Motor neuron (in vitro differentiated cells): Measurements from ENCODE around the gene FASTKD2. TPM values are rescaled to one million over a fixed set of nuclear protein-coding genes. Genes with fewer than 3 reads are reported as not detected.
A peak's percentile ranks its signal among the peaks of the same experiment; 100 is the strongest.

ENCODE experiments used
- ATAC-seq, 8 experiments: fragments of 200-7000 bp; cut with Tn5 transposase; replicated peaks in 6 of 8; 2 replicates each; pipeline ENCODE4 v1.8.0; 2021; ENCODE audit warnings: mild to moderate bottlenecking in 8 of 8, moderate library complexity in 8 of 8
- H3K27ac ChIP-seq, 2 donors: fragments of 250-450 bp; sonication (Bioruptor Pico); 2 replicates each; pipeline ENCODE4 v1.9.0; 2021; ENCODE audit warnings: antibody characterized with exemption in 2 of 2, mild to moderate bottlenecking in 2 of 2, moderate library complexity in 1 of 2
- H3K4me1 ChIP-seq, 2 donors: fragments of 250-450 bp; sonication (Bioruptor Pico); replicated peaks in 1 of 2; 2 replicates each; pipeline ENCODE4 v1.6.1; 2021; ENCODE audit warnings: antibody characterized with exemption in 2 of 2, mild to moderate bottlenecking in 2 of 2, moderate library complexity in 1 of 2
- H3K4me3 ChIP-seq, 5 donors: fragments of 250-450 bp; sonication (Bioruptor Pico); 2 replicates each; pipeline ENCODE4 v1.9.0; 2021; ENCODE audit warnings: antibody characterized with exemption in 5 of 5, mild to moderate bottlenecking in 5 of 5, moderate library complexity in 4 of 5
- WGBS, 10 experiments: fragments of 450-650 bp; shearing (Covaris generic); methylation state at CpG; one replicate each; pipeline ENCODE4 v1.0.0; 2022; 5-methylcytosine and 5-hydroxymethylcytosine counted together
- in situ Hi-C, 9 experiments: fragments of 400-800 bp; cut with MboI; loops; one replicate each; pipeline ENCODE4 v1.15.0; 2021; ENCODE audit warnings: low sequenced_read_pairs in 9 of 9, low pct_unique_long_range_greater_than_20kb in 2 of 9; ENCODE audit not compliant: unreplicated experiment in 9 of 9
- total RNA-seq, 8 experiments: library from RNA; unstranded; fragments of 300-600 nt; gene quantifications; 2 replicates each; pipeline versions ENCODE4 v1.2.3 to v1.2.4, GENCODE V29; 2022

FASTKD2 gene
- total RNA-seq, 8 experiments from 2014 or later = 26.2 to 43.0 (median 32.9) TPM

DNA sequence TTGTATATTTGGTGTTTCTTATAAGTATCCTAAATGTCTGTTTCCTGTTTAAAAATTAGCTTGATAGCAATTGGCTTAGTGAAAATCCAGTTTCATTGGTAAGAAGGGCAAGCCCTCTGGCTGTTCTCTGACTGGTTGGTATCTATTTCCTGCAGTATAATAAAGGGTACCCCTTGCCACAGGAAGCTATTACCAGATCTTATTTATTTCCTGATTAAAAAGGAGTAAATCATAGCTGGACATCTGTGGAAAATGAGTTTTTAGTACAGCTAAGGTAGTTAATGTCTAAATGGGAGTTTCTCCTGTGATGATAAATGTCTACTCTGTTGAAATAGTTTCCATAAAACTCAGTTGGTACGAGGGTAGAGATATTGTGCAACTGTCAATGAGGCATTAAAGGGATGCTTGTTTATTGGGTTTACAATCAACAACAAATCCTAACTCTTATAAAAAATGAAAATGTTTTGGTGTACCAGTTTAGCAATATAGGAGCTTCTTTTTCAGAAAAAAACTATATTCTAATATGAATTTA, 58.7 kb downstream of the FASTKD2 start:
- Histone ChIP-seq H3K4me3 (no peak overlapping the region), H3K27ac (no peak overlapping the region), H3K4me1 (peaks cover 0 to 17% of the 10 kb centered on the region in 2 donors)
- in situ Hi-C loops = no loop called here
- WGBS, 10 experiments = 25 to 69% (median 53%) methylated on average over 1 of the region's 1 CpG; no CpG with 5 or more reads in 4 of the 10 experiments
- peak in 5 of 8 experiments; percentile 19 to 89 (median 65) for ATAC-seq

DNA sequence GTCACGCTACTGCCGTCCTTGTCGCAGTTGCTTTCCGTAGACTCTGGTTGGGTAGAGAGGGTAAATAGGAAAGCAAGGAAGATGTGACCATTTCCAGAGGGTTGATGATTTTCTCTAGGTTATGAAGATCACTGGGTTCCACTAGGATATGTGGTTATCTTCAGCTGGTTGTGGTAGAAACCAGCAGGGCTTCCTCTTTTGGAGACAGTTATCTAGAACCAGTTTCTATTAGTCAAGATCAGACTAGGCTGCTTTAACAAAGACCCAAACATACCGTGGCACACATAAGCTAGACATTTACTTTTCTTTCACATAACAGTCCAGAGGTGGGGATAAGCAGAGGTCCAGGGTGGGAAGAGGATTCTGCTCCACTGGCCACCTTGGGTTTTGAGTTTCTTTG, 59.6 kb downstream of the FASTKD2 start:
- H3K4me3 ChIP-seq = no peak overlapping the region
- ATAC-seq = no peak
- in situ Hi-C loops = no loop called here
- H3K4me1 ChIP-seq = peaks cover 0 to 17% of the 10 kb centered on the region in 2 donors
- WGBS, 10 experiments = 0 to 94% (median 85%) methylated on average over 1 to 5 of the region's 5 CpGs; no CpG with 5 or more reads in 5 of the 10 experiments
- no peak overlapping the region for H3K27ac ChIP-seq

DNA sequence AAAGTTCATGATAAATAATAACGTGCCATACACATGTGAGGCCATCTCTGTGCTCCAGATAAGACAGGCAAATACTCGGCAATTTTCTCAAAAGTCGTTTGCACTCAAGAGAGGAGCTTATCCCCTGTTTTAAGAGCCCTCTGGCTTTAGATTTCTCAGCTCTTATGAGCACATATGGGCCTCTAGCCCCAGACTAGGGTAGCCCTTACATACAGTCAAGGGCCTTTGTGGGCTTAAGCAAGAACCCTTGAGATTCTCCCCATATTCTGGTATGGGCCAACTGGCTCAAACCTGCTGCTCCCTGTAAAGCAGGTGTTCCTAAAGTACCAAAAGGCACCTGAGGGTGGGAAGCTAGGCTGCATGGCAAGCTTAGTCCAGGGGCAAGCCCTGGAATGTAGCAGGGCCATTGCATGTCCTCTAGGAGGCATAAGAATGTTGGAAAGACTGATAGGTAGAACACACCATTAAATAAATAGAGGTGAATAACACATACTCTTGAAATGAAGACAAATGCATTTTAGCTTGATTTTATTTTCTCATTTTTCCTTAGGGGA, 66.1 kb downstream of the FASTKD2 start:
- in situ Hi-C loops = no loop called here
- H3K27ac ChIP-seq = no peak overlapping the region
- peaks cover 0 to 5% of the 10 kb centered on the region in 2 donors for H3K4me1 ChIP-seq
- no peak for ATAC-seq
- WGBS, 10 experiments = 50 to 90% (median 68%) methylated on average over 1 to 3 of the region's 3 CpGs; no CpG with 5 or more reads in 5 of the 10 experiments
- H3K4me3 ChIP-seq = no peak overlapping the region

DNA sequence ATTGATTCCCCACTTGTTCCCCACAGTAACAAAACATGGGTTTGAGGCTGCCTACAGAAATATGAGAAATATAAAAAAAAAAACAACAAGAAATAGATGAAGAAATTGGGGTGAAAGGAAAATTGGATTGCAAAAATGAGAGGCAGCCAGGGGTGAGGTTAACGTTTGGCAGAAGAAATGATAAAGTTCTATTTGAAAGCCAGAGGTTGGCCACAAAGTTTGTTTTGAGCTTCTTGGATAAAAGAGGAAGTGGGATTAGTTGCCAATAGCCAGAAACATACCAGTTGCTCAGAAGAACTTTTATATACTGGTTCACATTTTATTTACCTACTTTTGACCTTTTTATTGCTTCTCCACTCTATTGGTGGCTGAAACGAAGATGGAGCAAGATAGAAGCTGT, 67.5 kb downstream of the FASTKD2 start:
- H3K4me1 ChIP-seq = peaks cover 0 to 12% of the 10 kb centered on the region in 2 donors
- in situ Hi-C loops = no loop called here
- no peak overlapping the region for H3K4me3 ChIP-seq
- no peak overlapping the region for H3K27ac ChIP-seq
- no peak for ATAC-seq
- 25 to 100% (median 73%) methylated on average over 1 to 2 of the region's 2 CpGs for WGBS, 10 experiments

DNA sequence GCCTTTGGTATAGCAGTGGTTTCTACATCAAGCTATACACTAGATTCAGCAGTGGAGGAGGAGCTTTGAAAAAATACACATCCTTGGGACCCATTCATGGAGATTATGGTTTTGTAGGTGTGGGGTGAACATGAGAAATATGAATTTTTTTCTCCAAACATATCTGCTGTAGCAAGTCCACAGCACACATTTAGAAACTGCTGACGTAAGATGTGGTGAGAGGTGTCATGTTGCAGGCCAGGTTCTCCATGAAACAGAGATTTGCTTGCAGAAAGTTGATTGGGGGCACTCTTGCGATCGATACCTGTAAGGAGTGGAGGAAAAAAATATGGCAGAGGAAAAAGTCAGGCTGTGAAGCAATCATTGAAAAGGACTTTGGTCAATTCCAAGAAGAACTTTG, 67.9 kb downstream of the FASTKD2 start:
- H3K27ac ChIP-seq = no peak overlapping the region
- H3K4me3 ChIP-seq = no peak overlapping the region
- H3K4me1 ChIP-seq = peaks cover 0 to 16% of the 10 kb centered on the region in 2 donors
- in situ Hi-C loops = no loop called here
- 61 to 100% (median 90%) methylated on average over 2 to 3 of the region's 3 CpGs; no CpG with 5 or more reads in 3 of the 10 experiments for WGBS, 10 experiments
- ATAC-seq = no peak

DNA sequence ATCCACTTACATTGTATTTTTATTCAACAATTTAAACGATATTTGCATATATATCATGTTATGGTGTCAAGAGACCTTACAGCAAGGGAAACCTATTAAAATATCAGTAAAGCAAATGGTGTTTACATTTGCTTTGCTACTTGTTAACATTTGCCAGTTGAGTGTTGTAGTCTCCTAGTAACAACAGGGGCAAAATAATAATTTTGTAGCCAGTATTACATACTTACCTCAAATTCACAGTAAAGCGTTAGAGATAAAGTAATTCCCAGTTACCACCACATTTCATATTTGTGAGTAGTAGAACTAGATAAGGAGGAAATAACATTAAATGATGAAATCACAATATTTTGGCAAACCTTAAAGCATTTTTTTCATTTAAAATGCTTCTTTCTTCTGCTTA, 71.3 kb downstream of the FASTKD2 start:
- in situ Hi-C loops = no loop called here
- 42 to 95% (median 86%) methylated on average over 1 to 2 of the region's 2 CpGs; no CpG with 5 or more reads in 2 of the 10 experiments for WGBS, 10 experiments
- ATAC-seq = no peak
- no peak overlapping the region for H3K27ac ChIP-seq
- no peak overlapping the region for H3K4me3 ChIP-seq
- H3K4me1 ChIP-seq = peaks cover 0 to 18% of the 10 kb centered on the region in 2 donors

DNA sequence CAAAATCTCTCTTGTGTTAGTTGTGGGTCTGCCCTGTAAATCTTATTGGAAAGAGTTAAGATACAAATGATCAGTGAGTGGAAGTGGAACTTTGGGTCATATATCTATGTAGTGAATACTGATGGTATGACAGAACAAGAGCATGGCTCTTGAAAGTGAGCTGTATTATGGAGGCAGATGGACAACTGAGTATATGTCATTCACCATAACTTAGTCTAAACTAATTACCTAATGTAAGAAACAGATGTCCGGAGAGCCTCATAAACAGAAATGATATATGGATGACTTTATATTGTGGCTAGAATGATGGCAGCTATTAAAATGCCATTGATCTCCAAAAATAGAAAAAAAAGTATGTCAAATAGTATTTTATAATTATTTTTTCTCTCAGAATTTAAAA, 72.4 kb downstream of the FASTKD2 start:
- in situ Hi-C loops = no loop called here
- ATAC-seq = peak in 2 of 8 experiments; percentile 26 to 74
- no peak overlapping the region for H3K27ac ChIP-seq
- peaks cover 0 to 18% of the 10 kb centered on the region in 2 donors for H3K4me1 ChIP-seq
- WGBS, 10 experiments = 20 to 83% (median 69%) methylated on average over 1 of the region's 1 CpG; no CpG with 5 or more reads in 2 of the 10 experiments
- no peak overlapping the region for H3K4me3 ChIP-seq

DNA sequence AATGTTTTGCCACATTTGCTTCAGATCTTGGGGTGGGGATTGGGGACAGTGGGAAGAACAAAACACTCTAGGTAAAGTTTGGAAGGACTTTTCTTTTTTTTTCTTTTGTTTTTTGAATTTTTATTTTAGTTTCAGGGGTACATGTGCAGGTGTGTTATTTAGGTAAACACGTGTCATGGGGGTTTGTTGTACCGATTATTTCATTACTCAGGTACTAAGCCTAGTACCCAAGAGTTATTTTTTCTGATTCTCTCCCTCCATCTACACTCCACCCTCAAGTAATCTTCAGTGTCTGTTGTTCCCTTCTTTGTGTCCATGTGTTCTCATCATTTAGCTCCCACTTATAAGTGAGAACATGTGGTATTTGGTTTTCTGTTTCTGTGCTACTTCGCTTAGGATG, 73.3 kb downstream of the FASTKD2 start:
- H3K4me3 ChIP-seq = no peak overlapping the region
- 51 to 95% (median 76%) methylated on average over 1 to 3 of the region's 3 CpGs; no CpG with 5 or more reads in 1 of the 10 experiments for WGBS, 10 experiments
- H3K4me1 ChIP-seq = peaks cover 0 to 18% of the 10 kb centered on the region in 2 donors
- ATAC-seq = no peak
- in situ Hi-C loops = no loop called here
- no peak overlapping the region for H3K27ac ChIP-seq

DNA sequence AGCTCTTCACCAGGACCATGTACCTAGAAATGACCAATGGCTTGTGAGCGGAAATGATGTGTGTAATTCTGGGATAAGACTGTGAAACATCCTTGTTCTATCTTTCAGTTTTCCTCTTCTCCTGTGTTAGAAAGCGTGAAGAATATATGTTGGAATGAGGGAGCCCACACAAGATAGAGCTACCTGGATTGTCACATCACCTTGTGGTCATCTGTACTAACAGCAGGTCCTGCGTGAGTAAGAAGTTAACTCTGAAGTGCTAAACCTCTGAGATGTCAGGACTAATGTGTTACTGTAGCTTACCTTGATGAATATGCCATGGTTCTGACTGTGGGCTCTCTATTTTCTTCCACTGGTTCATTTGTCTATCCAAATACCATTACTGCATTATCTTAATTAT, 75.6 kb downstream of the FASTKD2 start:
- in situ Hi-C loops = no loop called here
- no peak overlapping the region for H3K4me3 ChIP-seq
- peaks cover 0 to 17% of the 10 kb centered on the region in 2 donors for H3K4me1 ChIP-seq
- no peak overlapping the region for H3K27ac ChIP-seq
- 40 to 100% (median 82%) methylated on average over 1 to 3 of the region's 3 CpGs; no CpG with 5 or more reads in 1 of the 10 experiments for WGBS, 10 experiments
- no peak for ATAC-seq

Other genes starting within 250 kb of the FASTKD2 start
- 10 to 100 TPM in 1 of 8 experiments, 1 to 10 TPM in 1, under 1 TPM in 1, not detected in 5; 0.33 to 10.3 (median 7.3) TPM for gene FAM237A, start 123.1 kb upstream of the FASTKD2 start, total RNA-seq
- under 1 TPM in 1 of 8 experiments, not detected in 7; 0.14 TPM for gene DYTN, start 47.2 kb upstream of the FASTKD2 start, total RNA-seq
- gene MDH1B, start 278 bp upstream of the FASTKD2 start, total RNA-seq = 10 to 100 TPM in 1 of 8 experiments, 1 to 10 TPM in 7; 3.9 to 20.2 (median 4.4) TPM
- gene CPO, start 173.9 kb downstream of the FASTKD2 start, total RNA-seq = under 1 TPM in 2 of 8 experiments, not detected in 6; 0.11 to 0.36 TPM